Measurements from ENCODE around the gene NOVA2.

The NOVA2 gene

DNA sequence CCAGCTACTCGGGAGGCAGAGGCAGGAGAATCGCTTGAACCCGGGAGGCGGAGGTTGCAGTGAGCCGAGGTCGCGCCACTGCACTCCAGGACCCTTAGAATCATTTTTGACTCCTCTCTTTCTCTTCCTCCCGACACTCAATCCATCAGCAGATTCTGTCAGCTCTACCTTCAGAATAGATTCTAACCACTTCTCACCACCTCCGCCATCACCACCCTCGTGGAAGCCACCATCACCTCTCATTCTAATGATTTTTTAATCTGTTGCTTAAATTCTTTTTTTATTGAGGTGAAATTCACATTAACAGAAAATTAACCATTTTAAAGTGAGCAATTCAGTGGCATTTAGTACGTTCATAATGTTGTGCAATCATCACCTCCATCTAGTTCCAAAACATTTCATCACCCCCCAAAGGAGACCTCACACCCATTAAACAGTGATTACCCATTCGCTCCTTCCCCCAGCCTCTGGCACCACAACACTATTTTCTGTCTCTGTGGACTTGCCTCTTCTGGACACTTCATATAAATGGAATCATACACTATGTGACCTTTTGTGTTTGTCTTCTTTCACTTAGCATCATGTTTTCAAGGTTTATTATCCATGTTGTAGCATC lies 16.6 kb upstream of the NOVA2 start:
- H3K27ac ChIP-seq (ENCODE audit: low read depth, low read length): no peak overlapping the region
- no peak overlapping the region for H3K4me3 ChIP-seq (ENCODE audit: low read length)
- peaks cover 4% of the 10 kb centered on the region for H3K4me1 ChIP-seq (ENCODE audit: control insufficient read depth, low read length)
- no peak overlapping the region for H3K4me2 ChIP-seq (ENCODE audit: low read length)
- H3K27me3 ChIP-seq (ENCODE audit: control insufficient read depth, low read length): peaks cover 12% of the 10 kb centered on the region
- no peak for TF ChIP-seq EZH2phosphoT487 (IDR thresholded peaks at IDR 0.05; ENCODE audit: borderline replicate concordance, low read length)
- TF ChIP-seq CTCF (IDR thresholded peaks at IDR 0.05; ENCODE audit: low read depth, low read length, poor library complexity, severe bottlenecking): no peak
- no peaks in the 10 kb centered on the region for H3F3A ChIP-seq (ENCODE audit: control insufficient read depth, insufficient read depth)
- H3K79me2 ChIP-seq (ENCODE audit: control insufficient read depth, low read length): no peaks in the 10 kb centered on the region
- no peaks in the 10 kb centered on the region for H3K9me3 ChIP-seq (ENCODE audit: control insufficient read depth, insufficient read depth, low read length)
- no peaks in the 10 kb centered on the region for H3K9me2 ChIP-seq (replicated peaks; ENCODE audit: control insufficient read depth, low read length)
- H3K36me3 ChIP-seq (ENCODE audit: control insufficient read depth, low read length): no peaks in the 10 kb centered on the region
- H4K20me1 ChIP-seq (ENCODE audit: control insufficient read depth, insufficient read depth, low read depth, low read length): no peaks in the 10 kb centered on the region

- no peaks in the 10 kb centered on the region for H3K36me3 ChIP-seq (ENCODE audit: control insufficient read depth, low read length)
- no peaks in the 10 kb centered on the region for H3K4me1 ChIP-seq (ENCODE audit: control insufficient read depth, low read length)
- H3K4me2 ChIP-seq (ENCODE audit: low read length): no peak overlapping the region
- H3K9me3 ChIP-seq (ENCODE audit: control insufficient read depth, insufficient read depth, low read length): no peaks in the 10 kb centered on the region
- H3K27me3 ChIP-seq (ENCODE audit: control insufficient read depth, low read length): peaks cover 10% of the 10 kb centered on the region
- H3K9me2 ChIP-seq (replicated peaks; ENCODE audit: control insufficient read depth, low read length): no peaks in the 10 kb centered on the region
- H3K79me2 ChIP-seq (ENCODE audit: control insufficient read depth, low read length): no peaks in the 10 kb centered on the region
- no peaks in the 10 kb centered on the region for H3F3A ChIP-seq (ENCODE audit: control insufficient read depth, insufficient read depth)
- no peak overlapping the region for H3K27ac ChIP-seq (ENCODE audit: low read depth, low read length)
- no peaks in the 10 kb centered on the region for H4K20me1 ChIP-seq (ENCODE audit: control insufficient read depth, insufficient read depth, low read depth, low read length)
- TF ChIP-seq EZH2phosphoT487 (IDR thresholded peaks at IDR 0.05; ENCODE audit: borderline replicate concordance, low read length): no peak
- TF ChIP-seq CTCF (IDR thresholded peaks at IDR 0.05; ENCODE audit: low read depth, low read length, poor library complexity, severe bottlenecking): no peak
- no peak overlapping the region for H3K4me3 ChIP-seq (ENCODE audit: low read length)
These were observed 11.7 kb upstream of the NOVA2 start for GRCh38 chr19:45985321-45985720.

GRCh38 chr19:45981350-45981749 lies 7.7 kb upstream of the NOVA2 start:
- H3K27me3 ChIP-seq (ENCODE audit: control insufficient read depth, low read length): peaks cover 2% of the 10 kb centered on the region; the same call in 1 of the 2 replicates
- no peaks in the 10 kb centered on the region for H3K4me1 ChIP-seq (ENCODE audit: control insufficient read depth, low read length)
- no peaks in the 10 kb centered on the region for H3K36me3 ChIP-seq (ENCODE audit: control insufficient read depth, low read length)
- no peak overlapping the region for H3K4me2 ChIP-seq (ENCODE audit: low read length)
- H3K9me3 ChIP-seq (ENCODE audit: control insufficient read depth, insufficient read depth, low read length): no peaks in the 10 kb centered on the region
- H3F3A ChIP-seq (ENCODE audit: control insufficient read depth, insufficient read depth): no peaks in the 10 kb centered on the region
- no peaks in the 10 kb centered on the region for H3K79me2 ChIP-seq (ENCODE audit: control insufficient read depth, low read length)
- TF ChIP-seq EZH2phosphoT487 (IDR thresholded peaks at IDR 0.05; ENCODE audit: borderline replicate concordance, low read length) (no peak), CTCF (IDR thresholded peaks at IDR 0.05; ENCODE audit: low read depth, low read length, poor library complexity, severe bottlenecking) (no peak)
- H3K27ac ChIP-seq (ENCODE audit: low read depth, low read length): no peak overlapping the region
- no peaks in the 10 kb centered on the region for H4K20me1 ChIP-seq (ENCODE audit: control insufficient read depth, insufficient read depth, low read depth, low read length)
- H3K9me2 ChIP-seq (replicated peaks; ENCODE audit: control insufficient read depth, low read length): no peaks in the 10 kb centered on the region
- H3K4me3 ChIP-seq (ENCODE audit: low read length): no peak overlapping the region

All from DOHH2 (cell line).